GM12873 (cell line): ENCODE measurements around the gene TWIST2.

Source experiments
- CTCF ChIP-seq: IDR thresholded peaks from 2 replicates; pipeline ENCODE4 v1.5.1; 2012; ENCODE audit warnings: low read depth, mild to moderate bottlenecking, moderate library complexity, low read length, control low read depth; ENCODE audit not compliant: insufficient read depth; ENCODE audit errors: missing control alignments

TWIST2 gene

GRCh38 chr2:238838786-238839327, 9.0 kb upstream of the TWIST2 start:
- no peak for TF ChIP-seq CTCF

- no peak for TF ChIP-seq CTCF
Observed at GRCh38 chr2:238839428-238839827, 8.5 kb upstream of the TWIST2 start.

GRCh38 chr2:238841542-238842164, 6.2 kb upstream of the TWIST2 start:
- TF ChIP-seq CTCF, result no peak

GRCh38 chr2:238843476-238843875, 4.4 kb upstream of the TWIST2 start:
- no peak for TF ChIP-seq CTCF

GRCh38 chr2:238845583-238846377, 2.1 kb upstream of the TWIST2 start:
- no peak for TF ChIP-seq CTCF

GRCh38 chr2:238846378-238846627, 1.6 kb upstream of the TWIST2 start:
- TF ChIP-seq CTCF, result no peak

GRCh38 chr2:238846628-238847418, 1.1 kb upstream of the TWIST2 start:
- no peak for TF ChIP-seq CTCF
